ENCODE data around the gene GAB4.

Gene GAB4

DNA sequence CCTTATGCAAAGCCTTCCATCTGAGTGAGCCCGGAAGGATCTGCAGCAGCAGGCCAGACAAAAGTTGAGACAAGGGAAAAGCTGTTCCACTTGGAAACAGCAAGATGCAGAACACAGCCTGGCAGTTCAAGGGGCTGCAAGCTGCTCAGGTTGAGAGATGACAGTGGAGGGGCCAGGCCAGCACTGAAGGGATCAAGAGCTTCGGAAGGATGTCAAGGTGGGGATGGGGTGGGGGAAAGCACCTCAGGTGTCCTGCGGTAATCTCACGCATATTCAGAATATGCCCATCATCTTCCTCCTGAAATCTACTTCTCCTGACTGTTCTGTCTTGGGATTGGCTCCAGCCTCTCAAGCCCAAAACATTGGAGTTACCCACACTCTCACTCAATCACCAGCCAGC lies 35.7 kb downstream of the GAB4 start:
- no peak overlapping the region for H3K4me3 ChIP-seq (ENCODE audit: low read depth, low read length)
- TF ChIP-seq, protein P1, sequence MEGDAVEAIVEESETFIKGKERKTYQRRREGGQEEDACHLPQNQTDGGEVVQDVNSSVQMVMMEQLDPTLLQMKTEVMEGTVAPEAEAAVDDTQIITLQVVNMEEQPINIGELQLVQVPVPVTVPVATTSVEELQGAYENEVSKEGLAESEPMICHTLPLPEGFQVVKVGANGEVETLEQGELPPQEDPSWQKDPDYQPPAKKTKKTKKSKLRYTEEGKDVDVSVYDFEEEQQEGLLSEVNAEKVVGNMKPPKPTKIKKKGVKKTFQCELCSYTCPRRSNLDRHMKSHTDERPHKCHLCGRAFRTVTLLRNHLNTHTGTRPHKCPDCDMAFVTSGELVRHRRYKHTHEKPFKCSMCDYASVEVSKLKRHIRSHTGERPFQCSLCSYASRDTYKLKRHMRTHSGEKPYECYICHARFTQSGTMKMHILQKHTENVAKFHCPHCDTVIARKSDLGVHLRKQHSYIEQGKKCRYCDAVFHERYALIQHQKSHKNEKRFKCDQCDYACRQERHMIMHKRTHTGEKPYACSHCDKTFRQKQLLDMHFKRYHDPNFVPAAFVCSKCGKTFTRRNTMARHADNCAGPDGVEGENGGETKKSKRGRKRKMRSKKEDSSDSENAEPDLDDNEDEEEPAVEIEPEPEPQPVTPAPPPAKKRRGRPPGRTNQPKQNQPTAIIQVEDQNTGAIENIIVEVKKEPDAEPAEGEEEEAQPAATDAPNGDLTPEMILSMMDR (IDR thresholded peaks at IDR 0.05; ENCODE audit: low read depth, low read length): no peak

DNA sequence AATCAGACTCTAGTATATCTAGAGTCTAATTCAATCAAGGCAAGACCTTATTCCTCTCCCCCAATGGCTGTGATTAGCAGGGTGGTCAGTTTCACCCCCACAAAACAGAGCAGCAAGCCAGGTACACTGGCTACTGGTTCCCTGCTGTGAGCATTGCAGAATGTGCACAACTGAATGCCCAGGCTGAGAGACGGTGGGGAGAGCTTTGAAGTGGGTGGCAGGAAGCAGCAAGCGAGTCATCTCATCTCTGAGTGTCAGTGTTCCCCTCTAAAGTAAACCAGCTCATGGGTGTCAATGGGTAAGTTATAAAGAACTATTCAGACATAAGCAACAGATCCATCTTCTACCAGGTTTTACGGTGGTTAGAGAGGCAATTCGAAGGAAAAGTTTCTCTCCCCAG lies 37.6 kb downstream of the GAB4 start:
- TF ChIP-seq, protein P1 (IDR thresholded peaks at IDR 0.05; ENCODE audit: low read depth, low read length): no peak
- H3K4me3 ChIP-seq (ENCODE audit: low read depth, low read length): no peak overlapping the region

DNA sequence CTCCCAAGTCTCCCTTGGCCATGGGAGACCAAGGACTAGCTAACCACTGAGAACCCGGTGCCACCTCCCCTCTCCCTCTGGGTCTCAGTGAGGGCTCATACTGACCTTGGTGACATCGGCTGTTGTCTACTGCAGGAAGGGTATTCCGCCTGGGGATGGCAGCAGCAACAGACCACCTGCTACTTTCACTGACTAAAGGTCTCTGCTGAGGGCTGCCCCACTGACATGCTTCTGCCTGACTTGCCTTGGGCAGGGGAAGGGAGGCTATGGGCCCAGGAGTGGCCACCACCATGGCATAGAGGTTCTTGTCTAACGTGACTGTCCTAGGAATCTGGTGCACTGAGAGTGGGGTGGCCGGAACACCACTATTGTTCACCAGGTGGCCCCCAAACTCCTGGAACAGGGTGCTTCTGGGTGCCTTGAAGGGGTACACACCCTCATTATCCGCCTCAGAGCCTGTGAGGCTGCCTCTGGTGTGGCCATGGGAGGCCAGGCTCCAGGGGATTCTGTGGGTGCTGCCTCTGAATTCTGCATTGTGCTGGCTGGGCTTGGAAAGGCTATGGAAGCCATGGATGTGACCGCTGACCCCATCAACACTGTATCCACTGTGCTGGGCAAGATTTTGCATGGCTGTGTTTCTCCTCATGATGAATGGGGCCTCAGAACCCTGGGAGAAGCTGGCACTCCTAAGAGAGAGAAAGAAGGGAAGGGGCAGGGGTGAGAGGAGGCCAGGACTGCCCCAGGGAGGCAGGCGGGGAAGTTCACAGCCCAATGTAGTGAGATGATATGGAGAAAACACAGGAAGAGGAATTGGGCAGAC lies 38.3 kb downstream of the GAB4 start:
- TF ChIP-seq, protein P1 (IDR thresholded peaks at IDR 0.05; ENCODE audit: low read depth, low read length): no peak
- H3K4me3 ChIP-seq (ENCODE audit: low read depth, low read length): no peak overlapping the region

DNA sequence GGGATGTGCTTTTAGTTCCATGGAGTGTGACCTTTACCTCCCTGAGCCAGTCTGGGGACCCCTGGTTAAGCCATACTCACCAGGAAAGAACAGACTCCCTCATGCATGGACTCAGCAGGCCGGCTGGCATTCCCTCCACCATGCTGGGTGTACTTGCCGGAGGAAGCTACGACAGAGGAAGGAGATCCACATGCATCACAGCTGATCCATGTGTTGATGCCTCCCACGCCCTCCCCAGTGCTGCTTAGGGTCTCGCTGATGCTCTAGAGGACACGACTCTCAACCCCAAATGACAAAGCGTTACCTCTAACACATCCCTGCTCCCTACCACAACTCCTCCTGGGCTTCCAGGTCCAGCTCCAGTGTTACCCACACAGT lies 39.8 kb downstream of the GAB4 start:
- no peak overlapping the region for H3K4me3 ChIP-seq (ENCODE audit: low read depth, low read length)

DNA sequence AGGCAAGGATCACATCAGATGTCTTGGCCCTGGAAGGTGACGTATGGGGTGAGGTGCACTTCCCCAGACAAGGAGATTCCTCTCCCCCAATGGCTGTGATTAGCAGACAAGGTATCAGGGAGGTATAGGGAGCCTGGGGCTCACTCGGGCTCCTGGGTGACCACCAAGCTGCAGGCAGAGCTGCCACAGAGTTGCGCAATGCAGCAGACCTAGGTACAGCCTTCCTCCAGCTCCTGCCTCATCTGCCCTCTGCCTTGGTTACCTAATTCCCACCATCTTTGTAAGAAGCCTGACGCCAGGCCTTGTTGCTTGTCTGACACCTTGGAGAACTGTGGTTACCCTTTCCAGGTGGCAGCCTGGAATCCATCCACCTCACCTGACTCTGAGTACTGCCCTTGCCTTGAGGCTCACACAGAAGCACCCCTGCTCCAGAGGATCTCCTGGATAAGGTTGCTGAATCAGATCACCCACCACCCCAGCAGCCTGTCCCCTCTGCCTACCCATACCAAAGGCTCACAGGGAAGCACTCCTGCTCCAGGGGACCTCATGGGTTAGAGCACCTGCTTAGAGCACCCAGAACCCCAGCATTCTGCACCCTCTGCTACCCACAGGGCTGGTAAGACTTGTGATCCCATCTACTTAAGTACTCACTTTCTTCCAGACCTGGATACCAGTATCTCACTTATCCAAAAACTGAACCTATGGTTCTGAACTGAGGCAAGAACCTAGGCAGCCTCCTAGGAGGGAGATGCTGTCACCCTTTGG lies 40.4 kb downstream of the GAB4 start:
- TF ChIP-seq, protein P1 (IDR thresholded peaks at IDR 0.05; ENCODE audit: low read depth, low read length): no peak
- H3K4me3 ChIP-seq (ENCODE audit: low read depth, low read length): no peak overlapping the region

More for the DNA sequence above, 39.8 kb downstream of the GAB4 start:
- TF ChIP-seq, protein P1 (IDR thresholded peaks at IDR 0.05; ENCODE audit: low read depth, low read length): no peak

DNA sequence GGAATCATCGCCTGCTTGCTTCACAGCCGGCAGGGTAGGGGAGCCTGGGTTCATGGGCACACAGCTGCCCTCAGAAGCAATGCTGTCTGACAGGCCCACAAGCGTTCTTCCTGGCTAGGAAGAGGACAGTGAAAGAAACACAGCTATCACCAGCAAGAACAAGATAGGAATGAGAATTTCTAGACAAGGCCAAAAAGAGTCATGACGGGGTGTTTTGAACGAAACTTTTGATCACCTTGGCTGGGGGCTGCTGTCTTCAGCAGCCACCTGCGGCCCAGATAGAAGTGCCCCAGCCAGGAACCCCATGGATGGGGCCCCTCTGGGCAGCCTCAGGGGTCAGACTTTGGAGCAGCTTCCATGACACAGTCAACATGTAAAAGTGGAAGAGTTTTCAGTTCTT lies 41.8 kb downstream of the GAB4 start:
- TF ChIP-seq, protein P1 (IDR thresholded peaks at IDR 0.05; ENCODE audit: low read depth, low read length): no peak
- H3K4me3 ChIP-seq (ENCODE audit: low read depth, low read length): no peak overlapping the region

DNA sequence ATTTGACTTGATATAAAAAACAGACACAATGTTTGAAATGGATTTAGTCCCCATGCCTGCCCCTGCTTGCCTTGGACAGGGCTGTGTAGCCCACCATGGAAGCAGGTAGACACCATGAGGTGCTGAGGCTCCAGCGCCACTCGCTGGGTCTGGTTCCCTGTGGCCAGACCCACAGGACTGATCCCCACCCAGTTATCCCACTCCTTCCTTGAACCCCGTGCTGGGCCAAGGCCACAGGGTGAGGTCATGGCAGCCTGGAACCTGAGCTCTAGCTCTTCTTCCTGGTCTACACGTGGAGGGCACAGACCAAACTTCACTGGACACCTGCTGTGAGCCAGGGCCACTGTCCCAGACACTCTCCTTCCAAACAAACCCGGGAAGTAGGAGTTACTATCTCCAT lies 42.5 kb downstream of the GAB4 start:
- TF ChIP-seq, protein P1 (IDR thresholded peaks at IDR 0.05; ENCODE audit: low read depth, low read length): no peak
- no peak overlapping the region for H3K4me3 ChIP-seq (ENCODE audit: low read depth, low read length)

All from WI38 (cell line).